GM19240 (cell line): Measurements from ENCODE around the gene TYSND1.
"Not testable (repeated sequence)": the region's sequence is repeated elsewhere in the genome, so short reads cannot be mapped to it uniquely, and the experiment has no call there.

Experiments used
- DNase-seq: peaks from one replicate; pipeline ENCODE4 v3.0.0; 2011; ENCODE audit warnings: low spot score; ENCODE audit not compliant: insufficient read length

Gene TYSND1

DNA sequence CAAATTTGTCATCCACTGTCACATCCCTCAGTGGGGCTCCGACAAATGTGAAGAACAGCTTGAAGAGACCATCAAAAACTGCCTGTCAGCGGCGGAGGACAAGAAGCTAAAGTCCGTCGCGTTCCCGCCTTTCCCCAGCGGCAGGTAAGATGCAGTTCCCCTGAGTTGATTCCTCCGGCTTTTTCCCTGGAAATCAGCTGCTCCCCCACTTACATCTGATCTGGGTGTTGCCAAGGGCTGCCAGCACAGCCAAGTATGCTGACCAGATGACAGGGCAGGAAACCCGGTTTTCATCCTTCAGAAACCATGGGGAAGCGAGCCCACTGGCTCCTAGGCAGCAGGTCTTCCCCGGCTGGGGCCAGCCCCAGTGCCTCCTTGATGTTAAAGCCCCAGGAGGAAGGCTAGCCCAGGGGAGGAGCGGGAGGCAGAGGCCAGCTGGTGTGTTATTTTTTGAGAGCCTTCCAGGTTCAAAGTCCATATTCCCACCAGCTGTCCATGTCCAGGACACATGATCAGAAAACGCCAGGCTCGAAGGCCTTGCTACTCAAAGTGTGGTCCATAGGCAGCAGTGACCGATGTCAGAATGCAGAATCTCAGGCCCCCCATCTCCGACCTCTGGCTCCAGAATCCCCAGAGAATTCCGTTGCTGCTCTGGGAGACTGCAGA is 37.3 kb downstream of the TYSND1 start:
- no peak for DNase-seq

DNA sequence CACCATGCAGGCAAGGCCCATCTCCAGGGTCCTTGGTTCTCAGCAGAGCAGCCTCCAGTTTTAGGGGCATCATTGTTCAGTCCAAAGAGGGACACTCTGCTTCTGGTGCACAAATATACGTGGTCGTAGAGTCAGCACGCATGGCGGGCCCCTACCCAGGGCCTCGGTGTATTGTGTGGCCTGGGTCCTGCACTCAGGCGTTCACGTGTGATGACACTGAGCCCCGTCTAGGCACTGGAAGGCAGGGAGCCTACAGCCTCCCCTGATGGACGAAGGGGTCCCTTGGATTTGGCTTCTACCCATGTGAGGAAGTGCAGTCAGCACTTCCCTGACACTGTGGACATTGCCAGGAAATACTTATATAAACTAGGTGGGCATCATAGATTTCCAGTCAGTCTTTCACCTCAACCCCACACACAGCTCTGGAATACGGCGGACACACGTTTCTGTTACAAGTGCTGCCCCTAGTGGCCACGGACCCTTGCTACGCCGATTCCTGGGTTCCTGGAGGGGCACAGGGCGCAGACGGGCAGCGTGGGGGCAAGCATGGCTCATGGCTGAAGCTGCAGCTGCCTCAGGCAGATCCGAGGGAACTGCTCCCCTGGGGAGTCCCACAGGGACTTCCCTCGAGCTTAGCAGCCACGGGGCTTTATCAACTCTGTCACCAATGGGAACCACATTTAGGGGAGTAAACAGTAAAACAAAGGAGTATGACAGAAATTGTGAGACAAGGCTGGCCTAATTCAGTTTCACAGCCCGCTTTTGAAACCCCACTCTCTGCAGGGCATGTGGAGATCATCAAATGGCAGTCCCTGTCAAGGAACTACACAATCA is 39.3 kb downstream of the TYSND1 start:
- DNase-seq, result peak; percentile 20

DNA sequence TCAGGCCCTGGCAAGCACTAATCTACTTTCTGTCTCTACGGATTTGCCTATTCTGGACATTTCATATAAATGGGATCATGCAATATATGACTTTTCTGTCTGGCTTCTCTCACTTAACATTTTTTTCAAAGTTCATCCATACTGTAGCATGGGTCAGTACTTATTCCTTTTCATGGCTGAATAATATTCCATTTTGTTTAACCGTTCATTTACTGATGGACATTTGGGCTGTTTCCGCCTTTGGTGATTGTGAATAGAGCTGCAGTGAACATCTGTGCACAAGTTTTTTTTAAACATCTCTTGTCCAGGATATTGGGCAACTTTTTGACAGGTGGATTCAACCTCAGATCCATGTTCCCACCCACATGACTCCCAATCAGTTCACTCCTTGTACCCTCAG is 44.8 kb downstream of the TYSND1 start:
- DNase-seq, result no peak

DNA sequence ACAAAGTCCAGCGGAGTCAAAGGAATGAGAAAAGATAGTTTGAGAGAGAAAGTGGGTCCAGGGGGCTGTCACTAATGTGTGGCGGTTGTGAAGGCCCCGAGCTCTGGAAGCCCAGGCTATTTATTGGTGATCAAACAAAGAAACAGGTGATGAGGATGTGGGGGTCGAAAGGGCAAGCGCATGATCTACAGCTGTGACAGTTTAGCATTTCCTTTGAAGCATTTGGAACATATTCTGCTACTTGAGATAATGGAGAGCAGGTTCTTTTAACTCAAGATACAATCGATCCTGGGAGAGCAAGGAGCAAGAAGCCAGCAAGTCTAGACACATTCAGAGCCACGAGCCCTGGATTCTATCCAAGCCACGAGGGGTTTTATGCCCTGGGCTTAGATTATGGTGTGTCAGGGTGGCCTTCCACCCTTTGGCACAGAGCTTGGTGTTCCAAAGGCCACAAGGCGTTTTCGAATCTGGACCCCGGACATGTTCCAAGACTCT is 45.4 kb downstream of the TYSND1 start:
- DNase-seq, result not testable (repeated sequence)

DNA sequence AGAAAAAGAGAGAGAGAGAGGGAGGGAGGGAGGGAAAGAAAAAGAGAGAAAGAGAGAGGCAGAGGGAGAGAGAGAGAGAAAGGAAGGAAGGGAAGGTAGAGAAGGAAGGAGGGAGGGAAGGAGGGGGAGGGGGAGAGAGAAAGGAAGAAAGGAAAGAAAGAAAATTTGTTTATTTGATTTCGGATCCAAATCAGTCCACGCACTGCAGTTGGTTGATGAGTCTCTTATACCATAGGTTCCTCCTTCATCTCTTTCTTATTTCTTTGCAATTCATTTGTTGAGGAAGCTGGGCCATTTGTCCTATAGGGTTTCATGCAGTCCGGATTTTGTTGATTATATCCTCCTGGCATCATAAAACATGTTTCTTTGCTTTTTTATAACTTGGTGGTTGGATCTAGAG is 48.2 kb downstream of the TYSND1 start:
- no peak for DNase-seq

DNA sequence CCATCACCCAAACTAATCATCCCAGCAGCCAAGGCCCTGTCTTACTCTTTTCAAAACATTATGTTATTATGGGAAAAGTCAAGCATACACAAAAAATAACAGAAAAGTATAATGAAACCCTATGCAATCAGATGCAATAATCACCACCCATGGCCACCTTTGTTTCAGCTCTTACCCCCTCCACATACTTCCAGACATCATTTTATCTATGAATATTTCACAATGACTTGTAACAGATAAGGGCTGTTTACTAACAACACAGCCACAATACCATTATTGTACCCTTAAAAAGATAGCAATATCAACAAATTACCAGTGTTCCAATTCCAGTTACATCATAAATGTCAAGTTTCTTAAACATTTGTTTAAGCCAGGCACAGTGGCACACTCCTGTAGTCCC is 49.0 kb downstream of the TYSND1 start:
- no peak for DNase-seq

DNA sequence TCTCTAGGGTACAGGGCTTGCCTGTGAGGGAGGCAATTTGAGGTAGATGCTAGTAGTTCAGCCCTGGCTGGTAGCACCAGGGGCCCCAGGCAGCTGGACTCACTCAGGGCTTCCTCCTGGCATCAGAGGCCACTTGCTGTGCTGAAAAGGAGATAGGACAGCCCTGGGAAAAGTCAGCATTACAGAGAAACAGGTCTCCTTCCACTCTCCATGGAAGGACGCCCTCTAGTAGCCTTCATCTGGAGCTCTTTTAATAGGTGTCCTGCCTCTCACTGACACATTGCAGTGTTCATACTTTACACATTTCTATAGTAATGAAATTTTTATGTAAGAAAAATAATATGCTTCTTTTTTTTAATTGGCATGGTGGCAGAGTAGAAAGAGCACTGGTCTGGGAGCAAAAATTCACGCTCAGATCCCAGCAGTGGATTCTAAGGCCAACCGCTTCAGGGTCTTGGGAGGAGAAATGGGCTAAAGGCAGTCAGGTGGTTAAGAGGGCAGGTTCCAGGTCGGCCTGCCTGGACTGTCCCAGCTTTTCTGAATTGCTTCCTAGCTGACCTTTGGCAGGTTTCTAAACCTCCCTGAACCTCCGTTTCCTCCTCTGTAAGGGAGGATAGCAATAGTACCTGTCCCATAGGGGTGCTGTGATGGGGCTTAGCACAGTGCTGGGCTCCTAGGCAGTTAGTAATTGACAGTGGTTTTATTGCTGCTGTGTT is 49.6 kb downstream of the TYSND1 start:
- no peak for DNase-seq

DNA sequence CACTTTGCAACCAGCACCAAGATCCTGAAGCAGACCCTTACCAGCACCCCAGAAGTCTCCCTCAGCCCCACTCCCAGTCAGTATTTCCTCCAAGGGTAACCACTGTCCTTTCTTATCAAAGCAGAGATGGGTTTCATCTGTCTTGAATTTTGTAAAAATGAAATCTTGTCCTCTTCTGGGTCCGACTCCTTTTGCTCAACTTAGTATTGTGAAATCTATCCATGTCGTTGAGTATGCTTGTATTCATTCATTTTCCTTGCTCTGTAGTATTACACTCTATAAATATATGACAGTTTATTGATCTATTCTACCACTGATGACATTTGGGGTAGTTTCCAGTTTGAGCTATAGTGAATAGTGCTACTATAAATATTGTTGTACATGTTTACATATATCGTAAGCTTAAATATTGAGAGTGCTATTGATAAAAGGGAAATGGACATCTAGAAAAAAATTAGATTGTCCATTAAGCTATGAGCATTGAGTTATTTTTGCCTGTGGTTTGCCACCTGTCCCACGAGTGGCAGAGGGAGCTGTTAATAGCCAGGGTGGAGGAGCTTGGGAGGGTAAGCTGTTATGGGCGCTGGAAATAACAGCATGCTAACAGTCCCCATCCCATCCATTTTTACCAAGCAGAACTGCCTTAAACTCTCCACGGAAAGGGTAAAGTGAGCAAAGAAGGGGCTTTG is 50.3 kb downstream of the TYSND1 start:
- no peak for DNase-seq

DNA sequence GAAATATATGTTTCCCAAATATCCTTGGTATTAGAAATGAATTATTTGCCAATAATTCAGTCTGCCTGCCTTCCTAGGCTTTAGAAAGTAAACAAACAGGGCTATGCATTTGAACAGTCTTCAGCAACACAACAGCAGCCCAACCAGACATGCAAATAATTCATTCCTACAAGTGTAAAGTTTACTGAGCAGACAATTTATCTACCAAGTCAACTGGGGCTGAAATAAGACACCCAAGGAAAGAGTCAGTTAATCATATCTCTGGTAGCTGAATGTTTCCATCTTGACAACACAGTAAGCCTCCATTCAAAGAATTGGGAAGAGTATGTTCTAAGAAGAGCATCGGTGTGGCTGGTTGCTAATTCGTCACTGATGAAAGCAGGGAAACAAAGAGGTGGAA is 52.2 kb downstream of the TYSND1 start:
- no peak for DNase-seq

DNA sequence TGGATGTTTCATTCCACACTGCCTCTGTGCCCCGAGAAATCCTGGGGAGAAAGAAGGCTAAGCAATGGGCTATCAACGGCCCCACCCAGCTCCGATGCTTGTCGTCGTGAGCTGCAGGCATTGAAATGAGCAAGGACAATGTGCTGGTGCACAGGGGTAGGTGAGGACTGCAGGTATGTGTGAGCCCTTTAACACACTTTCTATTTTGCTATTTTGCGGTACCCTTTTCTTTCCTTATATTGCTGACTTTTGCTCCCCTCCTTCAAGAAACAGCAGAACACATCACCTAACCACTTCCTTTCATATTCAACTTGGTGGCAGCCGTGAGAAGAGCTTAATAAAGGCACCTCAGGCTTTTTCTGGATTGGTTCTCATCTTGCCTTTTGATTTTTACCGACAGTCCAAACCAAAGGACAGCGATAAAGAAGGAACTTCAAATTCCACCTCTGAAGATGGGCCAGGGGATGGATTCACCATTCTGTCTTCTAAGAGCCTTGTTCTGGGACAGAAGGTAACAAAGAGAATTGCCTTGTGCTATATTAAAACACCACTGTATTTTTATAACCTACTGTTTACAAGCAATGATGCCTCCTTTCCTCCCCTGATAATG is 53.1 kb downstream of the TYSND1 start:
- DNase-seq, result no peak

DNA sequence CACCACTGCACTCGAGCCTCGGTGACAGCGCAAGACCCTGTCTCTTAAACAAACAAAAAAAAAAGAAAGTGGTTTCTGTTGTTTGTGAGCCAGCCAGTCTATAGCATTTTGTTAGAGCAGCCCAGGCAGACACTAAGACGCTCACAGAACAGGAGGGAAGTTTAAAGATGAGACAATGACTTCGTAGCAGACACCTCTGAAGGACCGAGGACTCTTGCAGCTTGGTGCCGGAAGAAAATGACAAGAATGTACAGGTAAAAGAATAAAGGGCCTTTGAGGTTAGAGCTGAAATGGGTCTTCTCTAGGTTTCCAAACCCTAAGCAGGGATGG is 54.1 kb downstream of the TYSND1 start:
- DNase-seq, result no peak

DNA sequence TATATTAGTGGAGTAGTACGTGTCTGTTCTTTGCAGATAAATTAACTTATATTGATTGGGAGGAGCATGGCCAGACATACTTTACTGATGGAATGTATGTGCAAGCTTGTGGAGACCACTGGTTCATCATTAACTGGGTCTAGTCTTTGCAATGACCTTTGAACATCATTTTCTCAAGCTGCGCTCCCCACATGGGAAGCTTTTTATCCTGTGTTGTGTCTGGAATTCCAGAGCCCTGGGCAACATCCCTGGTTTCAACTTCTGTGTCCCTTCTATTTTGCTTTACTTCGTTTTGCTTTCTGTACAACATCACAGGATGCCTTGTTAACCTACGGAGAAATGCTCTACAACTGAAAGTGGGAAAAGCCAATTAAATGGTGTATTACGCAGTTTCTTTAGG is 55.5 kb downstream of the TYSND1 start:
- DNase-seq, result no peak

DNA sequence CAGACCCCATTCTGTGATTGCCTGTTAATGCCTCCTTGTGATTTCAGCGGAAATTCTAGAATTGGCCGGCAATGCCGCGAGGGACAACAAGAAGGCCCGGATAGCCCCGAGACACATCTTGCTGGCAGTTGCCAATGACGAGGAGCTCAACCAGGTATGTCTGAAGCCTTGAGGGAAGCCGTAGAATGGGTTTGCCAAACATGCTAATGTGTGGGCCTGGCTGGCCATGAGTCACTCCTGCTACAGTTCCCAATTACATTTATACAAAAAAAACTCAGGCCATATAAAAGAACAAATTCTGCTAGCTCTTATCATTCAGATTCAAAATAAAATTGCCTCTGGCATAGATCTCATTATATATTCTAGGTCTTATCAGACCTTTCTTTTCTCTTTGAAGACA is 56.5 kb downstream of the TYSND1 start:
- no peak for DNase-seq

DNA sequence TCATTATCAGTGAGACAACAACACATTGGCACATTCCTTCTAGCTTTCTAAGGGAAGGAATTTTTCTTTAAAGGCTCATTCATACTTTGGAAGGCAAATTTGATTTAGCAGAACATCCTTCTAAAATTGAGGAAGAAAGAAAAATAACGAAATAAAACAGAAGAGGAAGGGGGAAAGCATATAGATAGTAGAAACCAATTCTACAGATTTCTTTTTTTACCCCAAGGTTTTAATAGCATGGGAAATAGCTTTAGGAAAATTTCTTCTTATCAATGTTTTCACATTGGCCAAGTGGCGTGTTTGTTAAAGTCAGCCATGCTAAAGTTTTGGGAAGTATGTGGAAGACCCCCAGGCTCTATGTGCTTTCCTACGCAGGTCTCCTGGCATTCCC is 58.2 kb downstream of the TYSND1 start:
- no peak for DNase-seq
